ENCODE measurements around the gene AP5Z1.

- TF ChIP-seq, protein P1, sequence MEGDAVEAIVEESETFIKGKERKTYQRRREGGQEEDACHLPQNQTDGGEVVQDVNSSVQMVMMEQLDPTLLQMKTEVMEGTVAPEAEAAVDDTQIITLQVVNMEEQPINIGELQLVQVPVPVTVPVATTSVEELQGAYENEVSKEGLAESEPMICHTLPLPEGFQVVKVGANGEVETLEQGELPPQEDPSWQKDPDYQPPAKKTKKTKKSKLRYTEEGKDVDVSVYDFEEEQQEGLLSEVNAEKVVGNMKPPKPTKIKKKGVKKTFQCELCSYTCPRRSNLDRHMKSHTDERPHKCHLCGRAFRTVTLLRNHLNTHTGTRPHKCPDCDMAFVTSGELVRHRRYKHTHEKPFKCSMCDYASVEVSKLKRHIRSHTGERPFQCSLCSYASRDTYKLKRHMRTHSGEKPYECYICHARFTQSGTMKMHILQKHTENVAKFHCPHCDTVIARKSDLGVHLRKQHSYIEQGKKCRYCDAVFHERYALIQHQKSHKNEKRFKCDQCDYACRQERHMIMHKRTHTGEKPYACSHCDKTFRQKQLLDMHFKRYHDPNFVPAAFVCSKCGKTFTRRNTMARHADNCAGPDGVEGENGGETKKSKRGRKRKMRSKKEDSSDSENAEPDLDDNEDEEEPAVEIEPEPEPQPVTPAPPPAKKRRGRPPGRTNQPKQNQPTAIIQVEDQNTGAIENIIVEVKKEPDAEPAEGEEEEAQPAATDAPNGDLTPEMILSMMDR (IDR thresholded peaks at IDR 0.05) = peak; percentile 72 to 87 (median 85)
- no peak for TF ChIP-seq POLR2A (IDR thresholded peaks at IDR 0.05)
Observed at GRCh38 chr7:4753598-4754432, 21.6 kb upstream of the AP5Z1 start.

All from body of pancreas (tissue), 4 donors.